GM10266 (cell line): ENCODE data around the gene PATL2.
"Not testable (repeated sequence)": the region's sequence is repeated elsewhere in the genome, so short reads cannot be mapped to it uniquely, and the experiment has no call there.

ENCODE experiments used
- DNase-seq: peaks from one replicate; pipeline ENCODE4 v3.0.0; 2012; ENCODE audit errors: extremely low spot score
- CTCF ChIP-seq: IDR thresholded peaks from 2 replicates; pipeline ENCODE4 v1.5.1; 2012; ENCODE audit warnings: mild to moderate bottlenecking, low read depth; ENCODE audit not compliant: control insufficient read depth, insufficient read depth; ENCODE audit errors: missing control alignments

The PATL2 gene

GRCh38 chr15:44647036-44647435 lies 64.1 kb downstream of the PATL2 start:
- no peak for TF ChIP-seq CTCF
- no peak for DNase-seq

- no peak for DNase-seq
- no peak for TF ChIP-seq CTCF
These were observed 64.7 kb downstream of the PATL2 start for GRCh38 chr15:44646460-44646859.

GRCh38 chr15:44641651-44642050 lies 69.5 kb downstream of the PATL2 start:
- DNase-seq, result no peak
- no peak for TF ChIP-seq CTCF

- no peak for TF ChIP-seq CTCF
- no peak for DNase-seq
These were observed 74.1 kb downstream of the PATL2 start for GRCh38 chr15:44636976-44637375.

- no peak for DNase-seq
- TF ChIP-seq CTCF, result no peak
These were observed 77.5 kb downstream of the PATL2 start for GRCh38 chr15:44633603-44634002.

- not testable (repeated sequence) for DNase-seq
These were observed 85.8 kb downstream of the PATL2 start for GRCh38 chr15:44625286-44625685.

- no peak for TF ChIP-seq CTCF
- DNase-seq, result no peak
These were observed 87.9 kb downstream of the PATL2 start for GRCh38 chr15:44623178-44623577.

GRCh38 chr15:44620081-44620480 lies 91.0 kb downstream of the PATL2 start:
- no peak for TF ChIP-seq CTCF
- DNase-seq, result no peak
